IMR-90 (cell line): Measurements from ENCODE around the gene RNF223. TPM values are rescaled to one million over a fixed set of nuclear protein-coding genes. Genes with fewer than 3 reads are reported as not detected.
"Not testable (repeated sequence)": the region's sequence is repeated elsewhere in the genome, so short reads cannot be mapped to it uniquely, and the experiment has no call there.

Experiments
- ATAC-seq: fragments of 200-7000 bp; cut with Tn5 transposase; 2 replicates; pipeline ENCODE4 v1.9.1; 2020; ENCODE audit warnings: low read depth, mild to moderate bottlenecking, moderate library complexity
- BruUV-seq: library from RNA; stranded (reverse); fragments of 400-500 nt; replicated peaks from 2 replicates; lab custom pipeline; 2021; lab: Mats Ljungman, UMichigan
- CTCF ChIA-PET: fragments of 300-600 bp; formaldehyde crosslinking; extraction: SDS; loops from one replicate; lab custom pipeline; 2021; ENCODE audit warnings: antibody characterized with exemption; lab: Yijun Ruan, JAX
- POLR2A ChIA-PET: fragments of 300-600 bp; sonication (Branson Sonifier 250); formaldehyde crosslinking; loops from one replicate; lab custom pipeline; 2022; ENCODE audit warnings: antibody characterized with exemption; ENCODE audit not compliant: unreplicated experiment; lab: Charles Lee
- DNase-seq: peaks from one replicate; pipeline ENCODE4 v3.0.0; 2013
- H2AFZ ChIP-seq: replicated peaks from 2 replicates; pipeline ENCODE3; 2013; ENCODE audit warnings: low read length, mild to moderate bottlenecking; ENCODE audit not compliant: poor library complexity
- H2AK5ac ChIP-seq: 2 replicates; pipeline ENCODE4 v1.6.1; 2013; ENCODE audit warnings: low read depth, low read length, inconsistent platforms
- H2AK9ac ChIP-seq: replicated peaks from 2 replicates; pipeline ENCODE3; 2013; ENCODE audit warnings: mild to moderate bottlenecking, low read depth, low read length, moderate library complexity; ENCODE audit not compliant: poor library complexity
- H2BK120ac ChIP-seq: 2 replicates; pipeline ENCODE4 v1.6.1; 2013; ENCODE audit warnings: low read depth, low read length, inconsistent platforms
- H2BK15ac ChIP-seq: 3 replicates; pipeline ENCODE4 v1.6.1; 2013; ENCODE audit warnings: low read depth, low read length, inconsistent platforms
- H2BK20ac ChIP-seq: 2 replicates; pipeline ENCODE4 v1.6.1; 2013; ENCODE audit warnings: low read depth, mild to moderate bottlenecking, inconsistent platforms, low read length, moderate library complexity
- H2BK5ac ChIP-seq: 2 replicates; pipeline ENCODE4 v1.6.1; 2013; ENCODE audit warnings: mild to moderate bottlenecking, low read depth, low read length, inconsistent platforms; ENCODE audit not compliant: poor library complexity, severe bottlenecking
- H3K14ac ChIP-seq: replicated peaks from 2 replicates; pipeline ENCODE4 v1.6.1; 2013; ENCODE audit warnings: low read depth, low read length, inconsistent platforms
- H3K18ac ChIP-seq: 2 replicates; pipeline ENCODE4 v1.6.1; 2013; ENCODE audit warnings: low read depth, low read length, control low read depth
- H3K23ac ChIP-seq: 2 replicates; pipeline ENCODE4 v1.6.1; 2013; ENCODE audit warnings: low read depth, low read length, inconsistent platforms
- H3K27ac ChIP-seq: 2 replicates; pipeline ENCODE4 v1.5.1; 2013; ENCODE audit warnings: mild to moderate bottlenecking, control low read depth, low read length; ENCODE audit not compliant: insufficient read depth
- H3K27me3 ChIP-seq: 2 replicates; pipeline ENCODE4 v1.6.1; 2013; ENCODE audit warnings: low read length; ENCODE audit not compliant: control insufficient read depth, insufficient read depth
- H3K36me3 ChIP-seq: 2 replicates; pipeline ENCODE4 v1.6.1; 2013; ENCODE audit warnings: low read length, mixed read lengths; ENCODE audit not compliant: control insufficient read depth, insufficient read depth
- H3K4ac ChIP-seq: 2 replicates; pipeline ENCODE4 v1.6.1; 2013; ENCODE audit warnings: low read depth, low read length, inconsistent platforms
- H3K4me1 ChIP-seq: 2 replicates; pipeline ENCODE4 v1.6.1; 2013; ENCODE audit warnings: low read length, mixed read lengths; ENCODE audit not compliant: control insufficient read depth, insufficient read depth
- H3K4me2 ChIP-seq: 2 replicates; pipeline ENCODE4 v1.6.1; 2013; ENCODE audit warnings: low read depth, mild to moderate bottlenecking, control low read depth, low read length, moderate library complexity
- H3K4me3 ChIP-seq: 2 replicates; pipeline ENCODE4 v1.5.1; 2013; ENCODE audit warnings: low read depth, mild to moderate bottlenecking, control low read depth, low read length, moderate library complexity; ENCODE audit not compliant: insufficient read depth
- H3K56ac ChIP-seq: 2 replicates; pipeline ENCODE4 v1.6.1; 2013; ENCODE audit warnings: low read length, inconsistent platforms; ENCODE audit not compliant: insufficient read depth; ENCODE audit errors: extremely low read depth
- H3K79me1 ChIP-seq, 2 experiments: 2 replicates each; pipeline ENCODE4 v1.6.1; 2013; ENCODE audit warnings: low read length in 2 of 2, inconsistent platforms in 1 of 2, low read depth in 1 of 2
- H3K9ac ChIP-seq: 2 replicates; pipeline ENCODE4 v1.6.1; 2013; ENCODE audit warnings: low read depth, low read length, control low read depth
- H3K9me1 ChIP-seq: 2 replicates; pipeline ENCODE4 v1.6.1; 2013; ENCODE audit warnings: low read length, inconsistent platforms; ENCODE audit not compliant: insufficient read depth
- H3K9me3 ChIP-seq: 2 replicates; pipeline ENCODE4 v1.6.1; 2013; ENCODE audit warnings: low read length; ENCODE audit not compliant: control insufficient read depth, insufficient read depth
- H4K20me1 ChIP-seq: 2 replicates; pipeline ENCODE4 v1.6.1; 2013; ENCODE audit warnings: low read length, inconsistent platforms; ENCODE audit not compliant: insufficient read depth
- H4K5ac ChIP-seq: 2 replicates; pipeline ENCODE4 v1.6.1; 2013; ENCODE audit warnings: mild to moderate bottlenecking, low read depth, low read length, control low read depth
- H4K8ac ChIP-seq, 2 experiments: 2 replicates each; pipeline ENCODE4 v1.6.1; 2013; ENCODE audit warnings: low read depth in 2 of 2, low read length in 2 of 2, control low read depth in 1 of 2, inconsistent platforms in 1 of 2
- H4K91ac ChIP-seq: 2 replicates; pipeline ENCODE4 v1.6.1; 2013; ENCODE audit warnings: low read depth, low read length, inconsistent platforms; ENCODE audit not compliant: insufficient read depth
- WGBS, 2 experiments: methylation state at CpG; one replicate each; pipeline versions ENCODE4 v1.1.5 to v1.1.7; 2013; ENCODE audit warnings: missing lambda C conversion rate in 2 of 2; ENCODE audit not compliant: insufficient read length in 1 of 2; ENCODE audit errors: extremely low coverage in 2 of 2; 5-methylcytosine and 5-hydroxymethylcytosine counted together
- dilution Hi-C: fragments of 300-500 bp; cut with HindIII; formaldehyde crosslinking; loops from one replicate; pipeline ENCODE4 v1.14.3; 2018; ENCODE audit warnings: low sequenced_read_pairs; ENCODE audit not compliant: unreplicated experiment
- in situ Hi-C: fragments of 300-500 bp; cut with MboI; formaldehyde crosslinking; loops from 3 replicates; pipeline ENCODE4 v1.14.3; 2019; ENCODE audit warnings: low sequenced_read_pairs, inconsistent platforms, mixed read lengths
- intact Hi-C: fragments of 100-400 bp; cut with micrococcal nuclease; formaldehyde crosslinking; loops from 2 replicates; pipeline ENCODE4 v1.10.0; 2022
- polyA plus RNA-seq, 3 experiments: library from polyadenylated mRNA; depleted of rRNA; stranded (reverse); fragments of >200 nt; gene quantifications; 2 replicates each; pipeline ENCODE4 v1.2.3, GENCODE V29; 2012; ENCODE audit warnings: low replicate concordance in 1 of 3
- total RNA-seq: library from RNA; depleted of rRNA; stranded (reverse); fragments of >200 nt; gene quantifications from 2 replicates; pipeline ENCODE4 v1.2.3, GENCODE V29; 2012

RNF223 gene
- total and polyA plus RNA-seq, 2 of the 4 experiments (the other 2 are of a cell fraction) = not detected

- H3K56ac ChIP-seq, intact Hi-C loops, H2AFZ ChIP-seq, H3K4ac ChIP-seq, CTCF ChIA-PET, H3K9ac ChIP-seq, H3K9me1 ChIP-seq, dilution Hi-C loops, H3K9me3 ChIP-seq, H2BK120ac ChIP-seq, H2BK20ac ChIP-seq, H3K23ac ChIP-seq, DNase-seq, H3K4me2 ChIP-seq, in situ Hi-C loops, H3K36me3 ChIP-seq, H3K18ac ChIP-seq, H2AK5ac ChIP-seq, H4K5ac ChIP-seq, BruUV-seq, H3K27ac ChIP-seq, H4K20me1 ChIP-seq, H3K4me1 ChIP-seq, POLR2A ChIA-PET, H2AK9ac ChIP-seq, H4K8ac ChIP-seq, H2BK5ac ChIP-seq, H2BK15ac ChIP-seq, H4K91ac ChIP-seq, H3K4me3 ChIP-seq, H3K14ac ChIP-seq, ATAC-seq, H3K27me3 ChIP-seq: not testable (repeated sequence)
- WGBS, 2 experiments = 100% methylated on average over 1 of the region's 6 CpGs; no CpG with 5 or more reads in 1 of the 2 experiments
- peaks cover 4 to 22% of the 10 kb centered on the region in 2 experiments; a peak in 1 of 4 replicates for H3K79me1 ChIP-seq
These were observed 30.0 kb upstream of the RNF223 start for GRCh38 chr1:1104152-1104551.
